HG03280 (cell line): ENCODE data around the gene TRIM42.

Experiments used
- ATAC-seq: cut with Tn5 transposase; IDR thresholded peaks from one replicate; pipeline ENCODE4 v1.9.1; 2021; ENCODE audit warnings: mild to moderate bottlenecking, moderate library complexity; ENCODE audit not compliant: unreplicated experiment

The TRIM42 gene

GRCh38 chr3:140677764-140678163 lies at the start of gene TRIM42:
TSS of gene TRIM42 (plus strand) at chr3:140678064. CDS start at chr3:140678230, 166 bp downstream.
- ATAC-seq, result no peak

GRCh38 chr3:140628606-140629005 lies 49.3 kb upstream of the TRIM42 start:
- ATAC-seq, result no peak

GRCh38 chr3:140629357-140630137 lies 48.3 kb upstream of the TRIM42 start:
- ATAC-seq, result no peak

- no peak for ATAC-seq
These were observed 47.5 kb upstream of the TRIM42 start for GRCh38 chr3:140630366-140630765.

GRCh38 chr3:140630866-140631265 lies 47.0 kb upstream of the TRIM42 start:
- no peak for ATAC-seq

GRCh38 chr3:140635276-140635675 lies 42.6 kb upstream of the TRIM42 start:
- ATAC-seq, result no peak

GRCh38 chr3:140636406-140637138 lies 41.3 kb upstream of the TRIM42 start:
- ATAC-seq, result no peak

GRCh38 chr3:140651287-140651686 lies 26.6 kb upstream of the TRIM42 start:
- no peak for ATAC-seq

GRCh38 chr3:140655678-140656077 lies 22.2 kb upstream of the TRIM42 start:
- no peak for ATAC-seq

GRCh38 chr3:140664111-140664510 lies 13.8 kb upstream of the TRIM42 start:
- no peak for ATAC-seq

- no peak for ATAC-seq
These were observed 4.7 kb downstream of the TRIM42 start for GRCh38 chr3:140682586-140682985.

GRCh38 chr3:140686128-140686527 lies 8.3 kb downstream of the TRIM42 start:
- ATAC-seq, result no peak

- no peak for ATAC-seq
These were observed 9.1 kb downstream of the TRIM42 start for GRCh38 chr3:140686948-140687347.

GRCh38 chr3:140695361-140696061 lies 17.6 kb downstream of the TRIM42 start:
- no peak for ATAC-seq

GRCh38 chr3:140699516-140700231 lies 21.8 kb downstream of the TRIM42 start:
- no peak for ATAC-seq

- no peak for ATAC-seq
These were observed 24.4 kb downstream of the TRIM42 start for GRCh38 chr3:140702281-140702680.

- no peak for ATAC-seq
These were observed 25.6 kb downstream of the TRIM42 start for GRCh38 chr3:140703496-140703895.

GRCh38 chr3:140704733-140705132 lies 26.9 kb downstream of the TRIM42 start:
- ATAC-seq, result no peak

GRCh38 chr3:140705954-140706353 lies 28.1 kb downstream of the TRIM42 start:
- ATAC-seq, result no peak

- no peak for ATAC-seq
These were observed 28.5 kb downstream of the TRIM42 start for GRCh38 chr3:140706360-140706759.

GRCh38 chr3:140708815-140709214 lies 31.0 kb downstream of the TRIM42 start:
- no peak for ATAC-seq
